ENCODE data around the gene CD93. TPM values are rescaled to one million over a fixed set of nuclear protein-coding genes. Genes with fewer than 3 reads are reported as not detected.

The CD93 gene
- total RNA-seq, 2 donors from 2014 or later: 99.2 to 163 TPM

- no peak for TF ChIP-seq CTCF (IDR thresholded peaks at IDR 0.05)
- Histone ChIP-seq H3K27me3 (replicated peaks; ENCODE audit: insufficient read depth) (no peaks in the 10 kb centered on the region), H3K9me3 (no peaks in the 10 kb centered on the region), H3K4me1 (ENCODE audit: control insufficient read depth in 1 of 2, low read depth in 2 of 2) (peaks cover 4 to 20% of the 10 kb centered on the region in 2 donors), H3K27ac (no peak overlapping the region), H3K4me3 (no peak overlapping the region), H3K36me3 (no peaks in the 10 kb centered on the region)
- ATAC-seq (ENCODE audit: insufficient number of reproducible peaks, low FRiP score, low read depth): no peak
- DNase-seq (ENCODE audit: low spot score): no peak
Measured at GRCh38 chr20:23096986-23097520, 10.9 kb upstream of the CD93 start.

GRCh38 chr20:23096097-23096496 lies 10.0 kb upstream of the CD93 start:
- peaks cover 4 to 23% of the 10 kb centered on the region in 2 donors for H3K4me1 ChIP-seq (ENCODE audit: control insufficient read depth in 1 of 2, low read depth in 2 of 2)
- no peak for TF ChIP-seq CTCF (IDR thresholded peaks at IDR 0.05)
- no peaks in the 10 kb centered on the region for H3K36me3 ChIP-seq
- H3K9me3 ChIP-seq: no peaks in the 10 kb centered on the region
- DNase-seq (ENCODE audit: low spot score) (no peak), ATAC-seq (ENCODE audit: insufficient number of reproducible peaks, low FRiP score, low read depth) (no peak)
- H3K4me3 ChIP-seq: no peak overlapping the region
- no peaks in the 10 kb centered on the region for H3K27me3 ChIP-seq (replicated peaks; ENCODE audit: insufficient read depth)
- H3K27ac ChIP-seq: no peak overlapping the region

- ATAC-seq (ENCODE audit: insufficient number of reproducible peaks, low FRiP score, low read depth): no peak
- H3K27me3 ChIP-seq (replicated peaks; ENCODE audit: insufficient read depth): no peaks in the 10 kb centered on the region
- no peak for TF ChIP-seq CTCF (IDR thresholded peaks at IDR 0.05)
Measured at GRCh38 chr20:23095499-23095898, 9.4 kb upstream of the CD93 start.

GRCh38 chr20:23094927-23095326 lies 8.8 kb upstream of the CD93 start:
- Histone ChIP-seq H3K4me1 (ENCODE audit: control insufficient read depth in 1 of 2, low read depth in 2 of 2) (peaks cover 4 to 23% of the 10 kb centered on the region in 2 donors), H3K4me3 (no peak overlapping the region), H3K27ac (no peak overlapping the region), H3K9me3 (no peaks in the 10 kb centered on the region), H3K36me3 (no peaks in the 10 kb centered on the region), H3K27me3 (replicated peaks; ENCODE audit: insufficient read depth) (no peaks in the 10 kb centered on the region)
- DNase-seq (ENCODE audit: low spot score): no peak
- no peak for TF ChIP-seq CTCF (IDR thresholded peaks at IDR 0.05)
- ATAC-seq (ENCODE audit: insufficient number of reproducible peaks, low FRiP score, low read depth): no peak

More at GRCh38 chr20:23095499-23095898, 9.4 kb upstream of the CD93 start:
- Histone ChIP-seq H3K4me3 (no peak overlapping the region), H3K9me3 (no peaks in the 10 kb centered on the region), H3K27ac (no peak overlapping the region), H3K4me1 (ENCODE audit: control insufficient read depth in 1 of 2, low read depth in 2 of 2) (peaks cover 4 to 23% of the 10 kb centered on the region in 2 donors), H3K36me3 (no peaks in the 10 kb centered on the region)
- no peak for DNase-seq (ENCODE audit: low spot score)

GRCh38 chr20:23094213-23094896 lies 8.2 kb upstream of the CD93 start:
- no peaks in the 10 kb centered on the region for H3K9me3 ChIP-seq
- DNase-seq (ENCODE audit: low spot score) (no peak), ATAC-seq (ENCODE audit: insufficient number of reproducible peaks, low FRiP score, low read depth) (no peak)
- H3K4me1 ChIP-seq (ENCODE audit: control insufficient read depth in 1 of 2, low read depth in 2 of 2): peaks cover 4 to 23% of the 10 kb centered on the region in 2 donors
- H3K4me3 ChIP-seq: no peak overlapping the region
- H3K27ac ChIP-seq: no peak overlapping the region
- TF ChIP-seq CTCF (IDR thresholded peaks at IDR 0.05): no peak
- H3K27me3 ChIP-seq (replicated peaks; ENCODE audit: insufficient read depth): no peaks in the 10 kb centered on the region
- H3K36me3 ChIP-seq: no peaks in the 10 kb centered on the region
